ENCODE measurements around the gene DHFR. TPM values are rescaled to one million over a fixed set of nuclear protein-coding genes. Genes with fewer than 3 reads are reported as not detected.

DHFR gene
- total RNA-seq, 1 experiment from 2014 or later: 58.7 TPM

DNA sequence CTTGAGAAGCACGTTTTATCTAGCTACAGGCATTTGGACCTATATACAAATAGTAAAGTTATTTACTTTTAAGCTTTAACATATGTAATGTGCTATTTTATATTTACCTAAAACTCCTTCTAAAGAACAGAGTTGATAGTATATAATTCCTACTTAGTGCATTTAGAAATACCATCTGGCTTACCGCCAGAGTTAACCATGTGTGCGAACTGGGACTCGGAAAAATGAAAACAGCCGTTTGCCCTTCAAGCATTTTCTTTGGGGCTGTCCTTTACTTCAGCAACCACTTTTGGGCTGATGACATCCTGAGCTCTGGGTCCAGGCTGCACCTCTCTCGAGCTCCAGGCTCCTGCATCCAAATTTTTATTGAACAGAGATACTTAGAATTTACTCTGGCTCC, 21.9 kb upstream of the DHFR start:
- ChIA-PET POLR2A (no interaction called here), CTCF (no interaction called here), RAD21 (ENCODE audit: low non-redundant PET in 1 of 2, low total read pairs in 2 of 2, uncharacterized antibody in 2 of 2, unreplicated experiment in 2 of 2) (no interaction called here)
- no peak for ATAC-seq
- H4K20me1 ChIP-seq (ENCODE audit: insufficient read depth): no peaks in the 10 kb centered on the region
- H3K9ac ChIP-seq (ENCODE audit: low read length): no peak overlapping the region
- H3K4me1 ChIP-seq (ENCODE audit: control insufficient read depth in 1 of 2, insufficient read depth in 2 of 2, low read length in 2 of 2): no peaks in the 10 kb centered on the region
- H3K27ac ChIP-seq (ENCODE audit: low read depth, low read length): no peak overlapping the region
- intact Hi-C loops (cut with micrococcal nuclease): no loop called here
- H3K4me3 ChIP-seq (replicated peaks in 1 of 2; ENCODE audit: low read depth in 1 of 2, low read length in 2 of 2): no peak overlapping the region
- H3K4me2 ChIP-seq (ENCODE audit: low read length): no peak overlapping the region
- H3K27me3 ChIP-seq (ENCODE audit: insufficient read depth, low read length): no peaks in the 10 kb centered on the region
- BruUV-seq (replicated peaks): no TSS peak
- no peaks in the 10 kb centered on the region for H3K9me2 ChIP-seq (ENCODE audit: insufficient read depth)
- H3K9me3 ChIP-seq (ENCODE audit: control insufficient read depth in 1 of 2, insufficient read depth in 1 of 2, low read depth in 1 of 2, low read length in 2 of 2): no peaks in the 10 kb centered on the region
- H3K79me2 ChIP-seq (ENCODE audit: insufficient read depth, low read length): no peaks in the 10 kb centered on the region
- H2AFZ ChIP-seq (ENCODE audit: low read depth, low read length, poor library complexity, severe bottlenecking): no peak overlapping the region
- no peak for DNase-seq (ENCODE audit: low read depth, low spot score)
- peaks cover 10 to 19% of the 10 kb centered on the region in 2 experiments; a peak in 3 of 4 replicates for H3K36me3 ChIP-seq (ENCODE audit: control insufficient read depth in 1 of 2, insufficient read depth in 2 of 2, low read length in 2 of 2)
- TF ChIP-seq ZNF274 (IDR thresholded peaks at IDR 0.05; ENCODE audit: low read depth, low read length) (no peak), ATF3 (IDR thresholded peaks at IDR 0.05) (no peak), EGR1 (IDR thresholded peaks at IDR 0.05; ENCODE audit: low read depth) (no peak), MAX (IDR thresholded peaks at IDR 0.05) (no peak), CBX3 (IDR thresholded peaks at IDR 0.05; ENCODE audit: low read depth) (no peak), RAD21 (IDR thresholded peaks at IDR 0.05; ENCODE audit: low read depth) (no peak), EZH2phosphoT487 (IDR thresholded peaks at IDR 0.05; ENCODE audit: borderline replicate concordance) (no peak), YY1 (IDR thresholded peaks at IDR 0.05; ENCODE audit: extremely low read depth, insufficient replicate concordance, low read depth, low read length) (no peak), POLR2A (IDR thresholded peaks at IDR 0.05; ENCODE audit: borderline replicate concordance, extremely low read depth, insufficient read depth, insufficient read length) (no peak), POLR2AphosphoS5 (IDR thresholded peaks at IDR 0.05; ENCODE audit: low read depth, low read length) (no peak), TCF7L2 (IDR thresholded peaks at IDR 0.05; ENCODE audit: borderline replicate concordance, extremely low read depth, insufficient read depth, insufficient read length) (no peak)

Data from HCT116 (cell line).